ENCODE results near the gene ATP13A1.
"Not testable (repeated sequence)": the region's sequence is repeated elsewhere in the genome, so short reads cannot be mapped to it uniquely, and the experiment has no call there.

The ATP13A1 gene

GRCh38 chr19:19663256-19664120, at the start of gene ATP13A1:
Gene ATP13A1, minus strand, starts transcription at chr19:19663676. Its CDS starts 10 bp downstream, at chr19:19663666.
- DNase-seq: peak; percentile 99

DNA sequence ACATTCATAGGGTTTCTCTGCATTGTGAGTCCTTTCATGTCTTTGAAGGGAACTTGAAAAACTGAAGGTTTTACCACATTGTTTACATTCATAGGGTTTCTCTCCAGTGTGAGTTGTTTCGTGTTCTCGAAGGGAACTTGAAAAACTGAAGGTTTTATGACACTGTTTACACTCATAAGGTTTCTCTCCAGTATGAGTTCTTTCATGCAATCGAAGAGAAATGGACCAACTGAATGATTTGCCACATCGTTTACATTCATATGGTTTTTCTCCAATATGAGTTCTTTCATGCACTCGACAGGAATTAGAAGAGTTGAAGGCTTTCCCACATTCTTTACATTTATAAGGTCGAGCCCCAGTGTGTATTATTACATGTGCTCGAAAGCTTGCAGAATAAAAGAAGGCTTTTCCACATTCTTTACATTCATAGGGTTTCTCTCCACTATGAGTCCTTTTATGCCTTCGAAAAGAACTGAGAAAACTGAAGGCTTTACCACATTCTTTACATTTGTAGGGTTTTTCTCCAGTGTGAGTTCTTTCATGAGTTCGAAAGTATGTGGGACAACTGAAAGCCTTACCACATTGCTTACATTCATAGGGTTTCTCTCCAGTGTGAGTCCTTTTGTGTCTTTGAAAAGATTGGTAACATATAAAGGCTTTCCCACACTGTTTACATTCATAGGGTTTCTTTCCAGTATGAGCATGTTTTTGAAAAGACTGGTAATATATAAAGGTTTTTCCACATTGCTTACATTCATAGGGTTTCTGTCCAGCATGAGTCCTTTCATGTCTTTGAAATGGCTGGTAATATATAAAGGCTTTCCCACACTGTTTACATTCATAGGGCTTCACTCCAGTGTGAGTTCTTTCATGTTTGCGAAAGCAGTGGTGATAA, 48.7 kb upstream of the ATP13A1 start:
- DNase-seq: no peak

- no peak for DNase-seq
Observed at GRCh38 chr19:19711306-19711933, 47.9 kb upstream of the ATP13A1 start.

GRCh38 chr19:19710506-19710905, 47.0 kb upstream of the ATP13A1 start:
- DNase-seq: no peak

DNA sequence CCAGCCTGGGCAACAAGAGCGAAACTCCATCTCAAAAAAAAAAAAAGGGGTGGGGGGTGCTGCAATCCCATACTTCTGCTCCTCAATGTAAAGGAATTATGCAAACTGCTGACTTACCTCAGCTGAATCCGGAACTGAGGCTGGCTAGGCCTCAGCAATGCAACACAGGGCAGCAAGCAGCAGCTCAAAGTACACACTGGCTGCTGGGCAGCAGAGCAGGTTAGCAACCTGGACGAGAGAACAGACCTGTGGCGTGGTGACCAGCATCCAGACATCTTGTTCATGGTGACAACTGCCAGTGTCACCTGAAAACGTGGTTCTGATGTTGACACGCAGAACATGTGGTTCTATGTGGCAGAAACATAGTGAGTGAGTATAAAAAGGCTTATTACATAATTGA, 41.4 kb upstream of the ATP13A1 start:
- DNase-seq: no peak

- DNase-seq: not testable (repeated sequence)
Observed at GRCh38 chr19:19700493-19700892, 37.0 kb upstream of the ATP13A1 start.

DNA sequence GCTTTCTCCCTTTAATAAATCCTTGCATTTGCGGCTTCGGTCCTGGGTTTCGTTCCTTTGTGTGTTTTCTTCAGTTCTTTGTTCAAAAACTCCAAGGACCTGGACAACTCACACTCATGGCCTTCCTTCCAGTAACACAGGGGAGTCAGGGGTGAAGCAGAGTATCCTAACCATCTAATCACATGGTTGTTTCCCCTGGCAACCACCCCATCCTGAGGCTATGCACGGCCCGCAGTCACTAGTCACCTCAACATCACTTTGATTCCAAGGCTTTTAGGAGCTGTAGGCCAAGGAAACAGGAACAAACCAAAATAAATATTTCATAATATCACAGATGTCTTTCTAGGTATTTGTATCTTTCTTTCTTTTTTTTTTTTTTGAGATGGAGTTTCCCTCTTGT, 34.1 kb upstream of the ATP13A1 start:
- no peak for DNase-seq

DNA sequence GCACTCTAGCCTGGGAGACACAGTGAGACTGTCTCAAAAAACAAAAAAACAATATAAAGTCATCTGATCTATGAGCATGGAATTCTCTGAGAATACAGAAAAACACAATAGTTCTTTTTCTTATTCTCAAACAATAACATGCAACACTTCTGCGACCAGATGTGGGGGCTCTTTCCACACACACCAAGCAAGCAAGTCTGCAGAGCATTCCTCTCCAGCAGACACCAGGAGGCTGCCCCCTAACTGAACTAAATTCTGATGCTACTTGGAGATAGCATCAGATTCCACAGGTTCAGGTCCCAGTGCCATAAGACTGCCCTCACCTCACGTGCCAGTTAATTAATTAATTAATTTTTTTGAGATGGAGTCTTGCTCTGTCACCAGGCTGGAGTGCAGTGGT, 32.9 kb upstream of the ATP13A1 start:
- DNase-seq: no peak

DNA sequence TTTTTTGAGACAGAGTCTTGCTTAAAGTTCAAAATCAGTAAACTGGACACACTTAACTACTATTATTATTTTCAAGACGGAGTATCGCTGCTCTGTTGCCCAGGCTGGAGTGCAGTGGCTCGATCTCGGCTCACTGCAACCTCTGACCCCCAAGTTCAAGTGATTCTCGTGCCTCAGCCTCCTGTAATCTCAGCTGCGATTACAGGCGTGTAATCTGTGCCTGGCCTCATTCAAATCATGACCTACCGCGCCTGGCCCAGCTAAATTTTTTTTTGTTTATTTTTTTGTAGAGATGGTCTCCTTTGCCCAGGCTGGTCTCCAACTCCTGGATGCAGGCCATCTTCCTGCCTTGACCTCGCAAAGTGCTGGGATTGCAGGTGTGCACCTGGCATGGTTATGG, 28.2 kb upstream of the ATP13A1 start:
- no peak for DNase-seq

GRCh38 chr19:19689023-19689422, 25.5 kb upstream of the ATP13A1 start:
- DNase-seq: not testable (repeated sequence)

DNA sequence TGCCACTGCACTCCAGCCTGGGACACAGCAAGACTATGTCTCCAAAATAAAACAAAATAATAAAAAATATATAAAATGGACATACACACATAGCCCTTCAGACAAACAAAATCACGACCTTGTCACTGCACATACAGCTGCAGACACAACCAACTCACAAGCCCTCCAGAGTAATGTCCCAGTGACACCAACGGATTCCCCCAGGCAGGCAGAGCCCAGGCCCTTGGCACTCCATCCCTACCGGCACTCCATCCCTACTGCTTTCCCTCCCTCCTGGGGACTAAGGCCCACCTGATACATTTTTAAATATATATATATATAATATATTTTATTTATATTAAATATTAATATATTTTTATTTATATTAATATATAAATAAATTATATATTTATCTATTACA, 23.6 kb upstream of the ATP13A1 start:
- DNase-seq: peak; percentile 33

DNA sequence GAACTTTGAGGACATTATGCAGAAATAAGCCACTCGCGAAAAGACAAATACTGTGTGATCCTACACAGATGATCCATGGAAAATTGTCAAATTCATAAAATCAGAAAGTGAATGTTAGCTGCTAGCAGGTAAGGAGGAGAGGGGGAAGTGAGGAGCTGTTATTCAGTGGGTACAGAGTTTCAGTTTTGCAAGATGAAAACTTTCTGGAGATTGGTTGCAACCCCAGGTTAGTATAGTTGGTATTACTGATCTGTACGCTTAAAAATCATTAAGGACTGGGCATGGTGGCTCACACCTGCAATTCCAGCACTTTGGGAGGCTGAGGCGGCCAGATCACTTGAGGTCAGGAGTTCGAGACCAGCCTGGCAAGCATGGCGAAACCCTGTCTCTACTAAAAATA, 23.1 kb upstream of the ATP13A1 start:
- DNase-seq: no peak

- DNase-seq: not testable (repeated sequence)
Observed at GRCh38 chr19:19686119-19686518, 22.6 kb upstream of the ATP13A1 start.

- DNase-seq: no peak
Observed at GRCh38 chr19:19679176-19680073, 15.9 kb upstream of the ATP13A1 start.

GRCh38 chr19:19677579-19677978, 14.1 kb upstream of the ATP13A1 start:
- DNase-seq: no peak

- DNase-seq: no peak
Observed at GRCh38 chr19:19674315-19674714, 10.8 kb upstream of the ATP13A1 start.

DNA sequence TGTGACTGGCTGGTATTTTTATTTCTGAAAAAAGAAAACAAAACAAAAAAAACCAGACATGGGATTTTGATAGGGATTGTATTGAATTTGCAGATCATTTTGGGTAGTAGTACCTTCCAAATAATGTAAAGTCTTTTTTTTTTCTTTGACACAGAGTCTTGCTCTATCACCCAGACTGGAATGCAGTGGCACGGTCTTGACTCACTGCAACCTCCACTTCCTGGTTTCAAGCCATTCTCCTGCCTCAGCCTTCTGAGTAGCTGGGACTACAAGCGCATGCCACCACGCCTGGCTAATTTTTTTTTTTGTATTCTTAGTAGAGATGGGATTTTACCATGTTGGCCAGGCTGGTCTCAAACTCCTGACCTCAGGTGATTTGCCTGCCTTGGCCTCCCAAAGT, 9.3 kb upstream of the ATP13A1 start:
- no peak for DNase-seq

DNA sequence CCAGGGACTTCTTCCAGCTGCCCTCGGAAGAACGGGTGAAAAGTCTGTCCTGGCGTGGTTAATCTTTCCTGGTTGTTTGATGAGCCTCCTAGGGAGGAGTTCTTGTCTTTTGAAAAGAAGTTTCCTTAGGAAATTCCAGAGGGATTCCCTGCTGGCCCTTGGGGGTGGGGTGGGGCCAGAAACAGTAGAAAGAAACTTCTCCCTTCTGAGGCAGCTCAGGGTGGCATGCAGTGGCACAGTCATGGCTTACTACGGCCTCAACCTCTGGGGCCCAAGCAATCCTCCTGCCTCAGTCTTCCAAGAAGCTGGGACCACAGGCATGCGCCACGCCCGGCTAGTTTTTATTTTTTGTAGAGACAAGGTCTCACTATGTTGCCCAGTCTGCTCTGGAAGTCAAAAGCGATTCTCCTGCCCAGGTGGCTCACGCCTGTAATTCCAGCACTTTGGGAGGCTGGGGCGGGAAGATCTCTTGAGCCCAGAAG, 6.6 kb upstream of the ATP13A1 start:
- no peak for DNase-seq

- DNase-seq: peak; percentile 99
Observed at GRCh38 chr19:19668230-19669012, 4.9 kb upstream of the ATP13A1 start, which contains the start of gene ZNF101. Gene ZNF101, plus strand, starts transcription at chr19:19668839. Its CDS starts 125 bp downstream, at chr19:19668964.

GRCh38 chr19:19665420-19665948, 2.0 kb upstream of the ATP13A1 start:
- DNase-seq: not testable (repeated sequence)

DNA sequence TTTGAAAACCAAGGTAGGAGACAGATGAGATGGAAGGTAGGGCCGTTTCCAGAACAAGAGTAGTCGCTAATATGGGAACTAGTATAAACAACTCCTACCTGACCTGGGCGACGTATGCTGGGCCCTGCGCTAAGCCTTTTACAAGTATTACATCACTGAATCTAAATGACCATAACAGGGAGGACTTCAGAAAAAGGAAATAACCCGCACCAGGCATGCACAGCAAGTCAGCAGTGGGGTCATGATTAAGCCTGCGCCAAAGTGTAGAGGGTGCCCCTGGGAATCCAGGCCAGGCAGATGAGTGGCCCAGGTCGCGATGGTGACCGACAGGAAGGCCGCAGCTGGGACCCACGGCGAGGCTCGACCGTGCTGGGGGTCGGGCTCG, 613 bp downstream of the ATP13A1 start:
- DNase-seq: no peak

All from hematopoietic multipotent progenitor cell treated with erythropoietin and hydrocortisone succinate and interleukin-3 and kit ligand, for 6 days (in vitro differentiated cells).